Measurements from ENCODE around the gene SZT2.

Gene SZT2

GRCh38 chr1:43389326-43390313 lies at the start of gene SZT2, which contains the start of gene MED8:
Gene SZT2 (plus strand): TSS chr1:43389899. CDS start chr1:43389969, 70 bp downstream.
Gene MED8 (minus strand): TSS chr1:43389800. CDS start chr1:43389764, 36 bp downstream.
- DNase-seq (ENCODE audit: low read depth): peak; percentile 90

GRCh38 chr1:43340559-43340958 lies 49.1 kb upstream of the SZT2 start:
- no peak for DNase-seq (ENCODE audit: low read depth)

- DNase-seq (ENCODE audit: low read depth): no peak
Observed at GRCh38 chr1:43344267-43344850, 45.3 kb upstream of the SZT2 start.

- DNase-seq (ENCODE audit: low read depth): no peak
Observed at GRCh38 chr1:43345120-43345519, 44.6 kb upstream of the SZT2 start.

- no peak for DNase-seq (ENCODE audit: low read depth)
Observed at GRCh38 chr1:43346636-43347035, 43.1 kb upstream of the SZT2 start.

- no peak for DNase-seq (ENCODE audit: low read depth)
Observed at GRCh38 chr1:43348343-43348808, 41.3 kb upstream of the SZT2 start.

- no peak for DNase-seq (ENCODE audit: low read depth)
Observed at GRCh38 chr1:43348809-43349593, 40.7 kb upstream of the SZT2 start.

- no peak for DNase-seq (ENCODE audit: low read depth)
Observed at GRCh38 chr1:43349594-43350306, 39.9 kb upstream of the SZT2 start.

- DNase-seq (ENCODE audit: low read depth): no peak
Observed at GRCh38 chr1:43350976-43351375, 38.7 kb upstream of the SZT2 start.

- no peak for DNase-seq (ENCODE audit: low read depth)
Observed at GRCh38 chr1:43351421-43352350, 38.0 kb upstream of the SZT2 start.

GRCh38 chr1:43352351-43352705 lies 37.4 kb upstream of the SZT2 start:
- DNase-seq (ENCODE audit: low read depth): no peak

- DNase-seq (ENCODE audit: low read depth): no peak
Observed at GRCh38 chr1:43352881-43353280, 36.8 kb upstream of the SZT2 start.

- no peak for DNase-seq (ENCODE audit: low read depth)
Observed at GRCh38 chr1:43354471-43354870, 35.2 kb upstream of the SZT2 start.

GRCh38 chr1:43354936-43355335 lies 34.8 kb upstream of the SZT2 start:
- DNase-seq (ENCODE audit: low read depth): no peak

- DNase-seq (ENCODE audit: low read depth): no peak
Observed at GRCh38 chr1:43357251-43357650, 32.4 kb upstream of the SZT2 start.

- no peak for DNase-seq (ENCODE audit: low read depth)
Observed at GRCh38 chr1:43358121-43358745, 31.5 kb upstream of the SZT2 start.

GRCh38 chr1:43358746-43359693 lies 30.7 kb upstream of the SZT2 start, which contains the start of gene CDC20:
Gene CDC20 (plus strand): TSS chr1:43358981. CDS start chr1:43359216, 235 bp downstream.
- peak; percentile 93 for DNase-seq (ENCODE audit: low read depth)

GRCh38 chr1:43359696-43360095 lies 30.0 kb upstream of the SZT2 start:
- no peak for DNase-seq (ENCODE audit: low read depth)

- no peak for DNase-seq (ENCODE audit: low read depth)
Observed at GRCh38 chr1:43360616-43361015, 29.1 kb upstream of the SZT2 start.
